HUES6 (cell line): Measurements from ENCODE around the gene KLLN.
"Not testable (repeated sequence)": the region's sequence is repeated elsewhere in the genome, so short reads cannot be mapped to it uniquely, and the experiment has no call there.

Experiments
- H3K27ac ChIP-seq: 2 replicates; pipeline ENCODE4 v1.7.0; 2013; ENCODE audit warnings: low read depth, mild to moderate bottlenecking, low read length, inconsistent platforms
- H3K27me3 ChIP-seq: 2 replicates; pipeline ENCODE4 v1.6.1; 2013; ENCODE audit warnings: low read length; ENCODE audit not compliant: control insufficient read depth, insufficient read depth
- H3K36me3 ChIP-seq: 2 replicates; pipeline ENCODE4 v1.6.1; 2013; ENCODE audit warnings: low read length; ENCODE audit not compliant: control insufficient read depth, insufficient read depth
- H3K4me1 ChIP-seq: 2 replicates; pipeline ENCODE4 v1.6.1; 2013; ENCODE audit warnings: low read length; ENCODE audit not compliant: control insufficient read depth, insufficient read depth
- H3K4me3 ChIP-seq: 2 replicates; pipeline ENCODE4 v1.5.1; 2013; ENCODE audit warnings: low read depth, low read length
- H3K9ac ChIP-seq: one replicate; pipeline ENCODE4 v1.6.1; 2013; ENCODE audit warnings: mild to moderate bottlenecking, low read length
- H3K9me3 ChIP-seq: 2 replicates; pipeline ENCODE4 v1.6.1; 2013; ENCODE audit warnings: low read depth, low read length; ENCODE audit not compliant: control insufficient read depth, insufficient read depth

Gene KLLN

GRCh38 chr10:87865241-87865881 lies 2.0 kb upstream of the KLLN start:
- Histone ChIP-seq H3K36me3 (no peaks in the 10 kb centered on the region), H3K4me1 (peaks cover 15% of the 10 kb centered on the region), H3K4me3 (peak overlapping the region; percentile 80), H3K27me3 (no peaks in the 10 kb centered on the region), H3K9ac (peak overlapping the region; percentile 61), H3K9me3 (no peaks in the 10 kb centered on the region), H3K27ac (no peak overlapping the region)

GRCh38 chr10:87864496-87865059 lies 1.2 kb upstream of the KLLN start:
- no peak overlapping the region for H3K27ac ChIP-seq
- peak overlapping the region; percentile 61 for H3K9ac ChIP-seq
- no peaks in the 10 kb centered on the region for H3K36me3 ChIP-seq
- no peaks in the 10 kb centered on the region for H3K27me3 ChIP-seq
- peaks cover 14% of the 10 kb centered on the region for H3K4me1 ChIP-seq
- no peaks in the 10 kb centered on the region for H3K9me3 ChIP-seq
- peak overlapping the region; percentile 80 for H3K4me3 ChIP-seq

- H3K27ac ChIP-seq = peak overlapping the region; percentile 65; the same call in 1 of the 2 replicates
- peak overlapping the region; percentile 91 for H3K9ac ChIP-seq
- H3K27me3 ChIP-seq, H3K9me3 ChIP-seq, H3K36me3 ChIP-seq: not testable (repeated sequence)
- peaks cover 14% of the 10 kb centered on the region for H3K4me1 ChIP-seq
- H3K4me3 ChIP-seq = peak overlapping the region; percentile 95
Observed at GRCh38 chr10:87863951-87864495, 690 bp upstream of the KLLN start.

- Histone ChIP-seq H3K27me3 (no peaks in the 10 kb centered on the region), H3K27ac (peak overlapping the region; percentile 65)
Observed at GRCh38 chr10:87862679-87863052, 667 bp downstream of the KLLN start.

GRCh38 chr10:87861953-87862678 lies 1.2 kb downstream of the KLLN start:
- no peaks in the 10 kb centered on the region for H3K9me3 ChIP-seq
- H3K9ac ChIP-seq = peak overlapping the region; percentile 79
- no peaks in the 10 kb centered on the region for H3K36me3 ChIP-seq
- H3K4me1 ChIP-seq = peaks cover 14% of the 10 kb centered on the region
- H3K27ac ChIP-seq = peak overlapping the region; percentile 65; the same call in 1 of the 2 replicates
- H3K4me3 ChIP-seq = peak overlapping the region; percentile 95
- no peaks in the 10 kb centered on the region for H3K27me3 ChIP-seq

More at GRCh38 chr10:87862679-87863052, 667 bp downstream of the KLLN start:
- Histone ChIP-seq H3K36me3 (no peaks in the 10 kb centered on the region), H3K9ac (peak overlapping the region; percentile 79), H3K4me1 (peaks cover 14% of the 10 kb centered on the region), H3K9me3 (no peaks in the 10 kb centered on the region), H3K4me3 (peak overlapping the region; percentile 95)

GRCh38 chr10:87861566-87861952 lies 1.8 kb downstream of the KLLN start:
- Histone ChIP-seq H3K27me3 (no peaks in the 10 kb centered on the region), H3K4me3 (peak overlapping the region; percentile 95), H3K9ac (peak overlapping the region; percentile 67), H3K27ac (no peak overlapping the region), H3K4me1 (peaks cover 12% of the 10 kb centered on the region), H3K9me3 (no peaks in the 10 kb centered on the region), H3K36me3 (no peaks in the 10 kb centered on the region)

GRCh38 chr10:87860816-87861403 lies 2.4 kb downstream of the KLLN start:
- no peak overlapping the region for H3K9ac ChIP-seq
- no peak overlapping the region for H3K27ac ChIP-seq

GRCh38 chr10:87860156-87860795 lies 3.1 kb downstream of the KLLN start:
- Histone ChIP-seq H3K27ac (no peak overlapping the region), H3K9ac (no peak overlapping the region), H3K27me3 (no peaks in the 10 kb centered on the region), H3K4me3 (0 out of 2 replicates have a peak overlapping the region, but pooled peaks have one; percentile 19), H3K9me3 (no peaks in the 10 kb centered on the region), H3K36me3 (no peaks in the 10 kb centered on the region), H3K4me1 (peaks cover 11% of the 10 kb centered on the region)

More at GRCh38 chr10:87860816-87861403, 2.4 kb downstream of the KLLN start:
- H3K36me3 ChIP-seq = no peaks in the 10 kb centered on the region
- no peaks in the 10 kb centered on the region for H3K27me3 ChIP-seq
- no peaks in the 10 kb centered on the region for H3K9me3 ChIP-seq
- H3K4me3 ChIP-seq = peak overlapping the region; percentile 95
- H3K4me1 ChIP-seq = peaks cover 11% of the 10 kb centered on the region

GRCh38 chr10:87855665-87856064 lies 7.7 kb downstream of the KLLN start:
- H3K36me3 ChIP-seq, H3K4me1 ChIP-seq, H3K9ac ChIP-seq, H3K9me3 ChIP-seq, H3K27me3 ChIP-seq, H3K4me3 ChIP-seq, H3K27ac ChIP-seq: not testable (repeated sequence)

- H3K36me3 ChIP-seq, H3K4me1 ChIP-seq, H3K27me3 ChIP-seq, H3K4me3 ChIP-seq, H3K27ac ChIP-seq, H3K9ac ChIP-seq, H3K9me3 ChIP-seq: not testable (repeated sequence)
Observed at GRCh38 chr10:87855247-87855646, 8.1 kb downstream of the KLLN start.
